Neutrophil (primary cell): ENCODE measurements around the gene RFTN1.
"Not testable (repeated sequence)": the region's sequence is repeated elsewhere in the genome, so short reads cannot be mapped to it uniquely, and the experiment has no call there.

ENCODE experiments used
- H3K27ac ChIP-seq: fragments of 200-600 bp; sonication (generic); 2 replicates; pipeline ENCODE4 v1.5.1; 2016; ENCODE audit warnings: mild to moderate bottlenecking, moderate library complexity
- H3K27me3 ChIP-seq: fragments of 200-600 bp; sonication (generic); 2 replicates; pipeline ENCODE4 v1.6.0; 2016; ENCODE audit warnings: mild to moderate bottlenecking
- H3K36me3 ChIP-seq: fragments of 200-600 bp; sonication (generic); 2 replicates; pipeline ENCODE4 v1.5.1; 2017
- H3K4me1 ChIP-seq, 2 experiments: fragments of 200-600 bp in 1 of 2; sonication (generic) in 1 of 2; 1 replicate in 1 of 2; 2 replicates in 1 of 2; pipeline versions ENCODE4 v1.5.1 to v1.6.1; 2013 to 2016; ENCODE audit warnings: low read depth in 1 of 2, low read length in 1 of 2, mild to moderate bottlenecking in 1 of 2, moderate library complexity in 1 of 2; ENCODE audit not compliant: control insufficient read depth in 1 of 2, insufficient read depth in 1 of 2
- H3K4me3 ChIP-seq, 2 experiments: fragments of 200-600 bp in 1 of 2; sonication (generic) in 1 of 2; 1 replicate in 1 of 2; 2 replicates in 1 of 2; pipeline ENCODE4 v1.5.1; 2013 to 2016; ENCODE audit warnings: low read depth in 1 of 2, low read length in 1 of 2, mild to moderate bottlenecking in 1 of 2, moderate library complexity in 1 of 2
- H3K9me3 ChIP-seq: fragments of 200-600 bp; sonication (generic); 2 replicates; pipeline ENCODE4 v1.5.1; 2016
- CTCF ChIP-seq: fragments of 200-600 bp; sonication (generic); IDR thresholded peaks from 2 replicates; pipeline ENCODE4 v1.5.1; 2016; ENCODE audit warnings: antibody characterized with exemption

RFTN1 gene

GRCh38 chr3:16316847-16317560 is 196.5 kb downstream of the RFTN1 start:
- no peak for TF ChIP-seq CTCF
- no peak overlapping the region for H3K27ac ChIP-seq
- peaks cover 6% of the 10 kb centered on the region for H3K36me3 ChIP-seq
- no peaks in the 10 kb centered on the region for H3K27me3 ChIP-seq
- no peaks in the 10 kb centered on the region for H3K9me3 ChIP-seq
- no peak overlapping the region for H3K4me3 ChIP-seq
- H3K4me1 ChIP-seq = peaks cover 17 to 24% of the 10 kb centered on the region in 2 experiments

- TF ChIP-seq CTCF = no peak
- Histone ChIP-seq H3K27me3 (no peaks in the 10 kb centered on the region), H3K36me3 (peaks cover 4% of the 10 kb centered on the region), H3K9me3 (no peaks in the 10 kb centered on the region), H3K4me3 (no peak overlapping the region), H3K27ac (no peak overlapping the region), H3K4me1 (peaks cover 17 to 29% of the 10 kb centered on the region in 2 experiments)
Observed at GRCh38 chr3:16316396-16316795, 197.1 kb downstream of the RFTN1 start.

- Histone ChIP-seq H3K4me1 (peaks cover 17 to 29% of the 10 kb centered on the region in 2 experiments), H3K27ac (no peak overlapping the region), H3K36me3 (peaks cover 4% of the 10 kb centered on the region), H3K9me3 (no peaks in the 10 kb centered on the region), H3K27me3 (no peaks in the 10 kb centered on the region), H3K4me3 (no peak overlapping the region)
- no peak for TF ChIP-seq CTCF
Observed at GRCh38 chr3:16315623-16316022, 197.9 kb downstream of the RFTN1 start.

- Histone ChIP-seq H3K27me3 (no peaks in the 10 kb centered on the region), H3K4me1 (peaks cover 17 to 29% of the 10 kb centered on the region in 2 experiments), H3K36me3 (no peaks in the 10 kb centered on the region), H3K4me3 (no peak overlapping the region), H3K27ac (no peak overlapping the region), H3K9me3 (no peaks in the 10 kb centered on the region)
- no peak for TF ChIP-seq CTCF
Observed at GRCh38 chr3:16313886-16314645, 199.4 kb downstream of the RFTN1 start.

GRCh38 chr3:16311960-16312451 is 201.5 kb downstream of the RFTN1 start:
- no peaks in the 10 kb centered on the region for H3K27me3 ChIP-seq
- no peaks in the 10 kb centered on the region for H3K9me3 ChIP-seq
- H3K27ac ChIP-seq = no peak overlapping the region
- H3K4me3 ChIP-seq = no peak overlapping the region
- no peak for TF ChIP-seq CTCF
- no peaks in the 10 kb centered on the region for H3K36me3 ChIP-seq
- peaks cover 5 to 14% of the 10 kb centered on the region in 2 experiments for H3K4me1 ChIP-seq

GRCh38 chr3:16310486-16310885 is 203.0 kb downstream of the RFTN1 start:
- not testable (repeated sequence) for H3K27me3 ChIP-seq, H3K27ac ChIP-seq, H3K36me3 ChIP-seq, H3K4me1 ChIP-seq, H3K4me3 ChIP-seq, H3K9me3 ChIP-seq
